Aorta (tissue), 5 donors: ENCODE results near the gene ARMH4. TPM values are rescaled to one million over a fixed set of nuclear protein-coding genes. Genes with fewer than 3 reads are reported as not detected.
A peak's percentile ranks its signal among the peaks of the same experiment; 100 is the strongest.

Experiments
- ATAC-seq: fragments of 200-7000 bp; cut with Tn5 transposase; one replicate; pipeline ENCODE4 v1.9.1; 2022; ENCODE audit warnings: moderate library complexity; ENCODE audit not compliant: low FRiP score
- DNase-seq, 2 donors: peaks; one replicate each; pipeline ENCODE4 v3.0.0-alpha.2; 2020
- H3K27ac ChIP-seq, 2 donors: one replicate each; pipeline ENCODE4 v1.5.1; 2013; ENCODE audit warnings: low read length in 2 of 2, mild to moderate bottlenecking in 2 of 2, moderate library complexity in 2 of 2, control low read depth in 1 of 2, inconsistent platforms in 1 of 2, low read depth in 1 of 2
- H3K27me3 ChIP-seq, 2 donors: one replicate each; pipeline ENCODE4 v1.6.1; 2013; ENCODE audit warnings: control low read depth in 1 of 2, low read length in 1 of 2, mild to moderate bottlenecking in 1 of 2, moderate library complexity in 1 of 2; ENCODE audit not compliant: insufficient read depth in 2 of 2, control insufficient read depth in 1 of 2
- H3K36me3 ChIP-seq, 2 donors: one replicate each; pipeline ENCODE4 v1.6.1; 2013; ENCODE audit warnings: control low read depth in 1 of 2, low read length in 1 of 2, mild to moderate bottlenecking in 1 of 2; ENCODE audit not compliant: insufficient read depth in 2 of 2, control insufficient read depth in 1 of 2
- H3K4me1 ChIP-seq, 2 donors: one replicate each; pipeline ENCODE4 v1.6.1; 2013; ENCODE audit warnings: low read length in 2 of 2, control low read depth in 1 of 2, mild to moderate bottlenecking in 1 of 2, moderate library complexity in 1 of 2; ENCODE audit not compliant: insufficient read depth in 2 of 2, control insufficient read depth in 1 of 2
- H3K4me3 ChIP-seq, 2 donors: one replicate each; pipeline ENCODE4 v1.5.1; 2013; ENCODE audit warnings: low read length in 2 of 2, control low read depth in 1 of 2, mild to moderate bottlenecking in 1 of 2
- H3K9me3 ChIP-seq: one replicate; pipeline ENCODE4 v1.6.1; 2013; ENCODE audit warnings: mild to moderate bottlenecking, low read length; ENCODE audit not compliant: control insufficient read depth
- WGBS, 2 donors: extraction: QIAGEN DNeasy Blood & Tissue Kit; methylation state at CpG; one replicate each; pipeline ENCODE4 v1.1.7; 2013; 5-methylcytosine and 5-hydroxymethylcytosine counted together
- intact Hi-C, 2 donors: fragments of 100-400 bp; cut with DNase I; formaldehyde crosslinking; loops; one replicate each; pipeline versions ENCODE4 v1.14.2 to v1.15.0; 2022
- polyA plus RNA-seq, 2 donors: library from polyadenylated mRNA; stranded (reverse); fragments of 200-250 nt; gene quantifications; one replicate each; pipeline ENCODE4 v1.2.3, GENCODE V29; 2013
- total RNA-seq, 2 donors: library from RNA; stranded (reverse); fragmentation: NEBNext Ultra II Directional; extraction: Animal tissue kit (Norgen Biotek cat#: 25700); gene quantifications; one replicate each; pipeline ENCODE4 v1.2.1, GENCODE V29; 2021
- donor health status: healthy with polysubstance abuse.
- donor health status: Bipolar disorder and iron deficiency.
- donor health status: DM: no; HTN: no; CAD: no.
- donor health status: DM: no; HTN: no; CAD: no.
- donor health status: DM: yes; HTN: yes; CAD: no.

Gene ARMH4
- total and polyA plus RNA-seq, 4 donors, result 0.92 to 14.6 (median 5.1) TPM

GRCh38 chr14:57987051-57987450, 165.0 kb downstream of the ARMH4 start:
- intact Hi-C loops, result no loop called here
- no peaks in the 10 kb centered on the region for H3K36me3 ChIP-seq
- no peaks in the 10 kb centered on the region for H3K4me1 ChIP-seq
- H3K4me3 ChIP-seq, result no peak overlapping the region
- ATAC-seq, result no peak
- no peaks in the 10 kb centered on the region for H3K27me3 ChIP-seq
- 100% methylated on average over 1 of the region's 1 CpG for WGBS, 2 donors
- no peak for DNase-seq
- H3K9me3 ChIP-seq, result no peaks in the 10 kb centered on the region
- H3K27ac ChIP-seq, result no peak overlapping the region

DNA sequence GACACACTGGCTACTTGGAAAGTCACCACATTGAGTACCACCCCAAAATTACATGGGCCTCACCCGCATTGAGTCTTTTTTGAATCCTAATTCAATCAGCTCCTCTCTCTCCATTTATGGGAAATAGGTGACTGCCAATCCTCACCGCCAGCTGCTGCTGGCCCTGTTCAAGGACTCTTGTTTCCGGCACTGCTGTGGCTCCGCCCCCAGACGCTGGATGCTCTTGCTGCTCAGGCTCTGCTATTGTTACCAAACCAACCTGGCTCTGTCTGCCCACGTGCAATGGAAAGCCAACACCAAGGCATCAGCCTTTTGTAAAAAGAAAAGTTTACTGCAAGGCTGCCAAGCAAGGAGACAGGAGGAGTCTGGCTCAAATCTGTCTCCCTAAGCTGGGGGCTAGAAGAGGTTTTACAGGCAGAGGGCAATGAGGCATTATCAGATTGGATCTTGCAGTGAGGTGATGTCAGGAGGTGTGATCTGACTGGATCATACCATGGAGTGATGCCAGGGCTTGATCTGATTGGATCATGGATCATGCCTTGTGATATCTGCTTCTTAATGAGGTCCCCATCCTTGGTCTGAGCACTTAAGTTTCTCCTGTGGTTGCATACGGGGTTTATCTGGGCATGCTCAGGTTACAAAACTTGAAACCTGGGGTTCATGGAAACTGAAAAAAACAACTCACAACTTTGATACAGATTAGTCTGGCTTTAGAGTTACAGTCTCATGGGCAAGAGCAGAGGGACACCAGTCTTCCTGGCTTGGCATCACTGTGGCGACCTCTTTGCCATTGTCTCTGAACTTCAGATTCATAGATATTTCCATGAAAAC, 169.0 kb downstream of the ARMH4 start:
- Histone ChIP-seq H3K27me3 (no peaks in the 10 kb centered on the region), H3K27ac (no peak overlapping the region), H3K36me3 (no peaks in the 10 kb centered on the region), H3K4me3 (no peak overlapping the region), H3K9me3 (no peaks in the 10 kb centered on the region), H3K4me1 (peaks cover 0 to 2% of the 10 kb centered on the region in 2 donors)
- no peak for ATAC-seq
- no peak for DNase-seq
- 53 to 54% methylated on average over 8 of the region's 8 CpGs for WGBS, 2 donors
- intact Hi-C loops, result no loop called here

- no peak for DNase-seq
- no peaks in the 10 kb centered on the region for H3K9me3 ChIP-seq
- intact Hi-C loops, result no loop called here
- WGBS, 2 donors, result 80 to 85% methylated on average over 12 of the region's 12 CpGs
- H3K4me1 ChIP-seq, result peaks cover 0 to 2% of the 10 kb centered on the region in 2 donors
- ATAC-seq, result no peak
- no peak overlapping the region for H3K4me3 ChIP-seq
- no peaks in the 10 kb centered on the region for H3K27me3 ChIP-seq
- no peaks in the 10 kb centered on the region for H3K36me3 ChIP-seq
- no peak overlapping the region for H3K27ac ChIP-seq
Observed at GRCh38 chr14:57981817-57982560, 170.0 kb downstream of the ARMH4 start.

DNA sequence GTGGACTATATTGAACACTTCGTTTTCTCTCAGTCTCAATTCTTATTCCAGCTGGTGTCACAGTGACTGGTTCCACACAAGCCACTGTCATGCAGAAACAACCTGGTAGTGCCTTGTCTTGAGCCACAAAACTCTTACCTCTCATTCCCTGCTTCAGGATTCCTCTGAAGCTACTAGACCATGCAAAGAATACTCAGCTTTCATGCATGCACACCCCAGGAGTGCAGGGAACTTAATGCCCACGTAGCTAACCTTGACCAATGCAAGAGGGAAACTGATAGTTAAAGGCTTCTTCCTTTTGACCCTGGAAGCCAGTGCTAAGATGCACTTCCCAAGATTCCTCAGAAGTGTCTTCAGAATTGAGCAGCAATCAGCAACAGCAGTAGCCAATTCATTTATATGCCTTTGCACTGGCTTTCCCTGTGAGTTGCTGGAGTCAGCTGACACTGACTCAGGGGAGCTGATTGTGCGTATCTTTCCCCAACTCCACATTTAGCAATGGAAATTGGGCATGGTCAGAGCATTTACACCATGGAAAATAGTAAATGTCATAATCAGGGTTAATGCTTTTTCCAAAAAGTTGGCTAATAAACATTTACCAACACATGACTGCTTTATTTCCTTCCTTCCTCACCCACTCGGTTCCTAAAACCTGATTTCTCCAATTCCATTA, 172.5 kb downstream of the ARMH4 start:
- Histone ChIP-seq H3K36me3 (no peaks in the 10 kb centered on the region), H3K4me3 (no peak overlapping the region), H3K4me1 (peaks cover 0 to 2% of the 10 kb centered on the region in 2 donors), H3K27me3 (no peaks in the 10 kb centered on the region), H3K27ac (no peak overlapping the region), H3K9me3 (no peaks in the 10 kb centered on the region)
- ATAC-seq (peak; percentile 53), DNase-seq (no peak)
- 66 to 70% methylated on average over 4 of the region's 4 CpGs for WGBS, 2 donors
- intact Hi-C loops, result loop anchor here in 1 of 2 donors (10.0 kb wide), 1 partner anchor 95 kb away; no protein-coding TSS in a partner anchor

DNA sequence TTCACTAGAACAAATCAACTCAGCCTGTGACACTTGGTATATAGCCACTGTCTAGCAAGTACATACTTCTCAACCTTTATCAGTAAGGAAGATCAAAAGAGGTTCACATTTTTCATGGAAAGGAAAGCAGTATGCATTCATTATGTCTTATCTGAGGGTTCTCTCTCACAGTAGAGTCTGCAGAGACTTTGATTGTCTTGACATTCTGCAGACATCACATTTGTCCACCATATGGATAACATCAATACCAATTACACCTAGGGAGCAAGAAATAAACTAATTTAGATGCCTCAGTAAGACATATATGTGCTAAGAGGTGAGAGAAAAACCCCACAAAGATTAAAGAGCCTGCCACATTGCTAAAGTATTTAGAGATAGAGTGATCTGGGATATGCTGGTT, 175.3 kb downstream of the ARMH4 start:
- DNase-seq (no peak), ATAC-seq (no peak)
- H3K4me3 ChIP-seq, result no peak overlapping the region
- peaks cover 2% of the 10 kb centered on the region in 2 donors for H3K4me1 ChIP-seq
- H3K36me3 ChIP-seq, result no peaks in the 10 kb centered on the region
- no peaks in the 10 kb centered on the region for H3K9me3 ChIP-seq
- no peak overlapping the region for H3K27ac ChIP-seq
- intact Hi-C loops, result loop anchor here in 1 of 2 donors (10.0 kb wide), 1 partner anchor 98 kb away; no protein-coding TSS in a partner anchor
- H3K27me3 ChIP-seq, result no peaks in the 10 kb centered on the region

DNA sequence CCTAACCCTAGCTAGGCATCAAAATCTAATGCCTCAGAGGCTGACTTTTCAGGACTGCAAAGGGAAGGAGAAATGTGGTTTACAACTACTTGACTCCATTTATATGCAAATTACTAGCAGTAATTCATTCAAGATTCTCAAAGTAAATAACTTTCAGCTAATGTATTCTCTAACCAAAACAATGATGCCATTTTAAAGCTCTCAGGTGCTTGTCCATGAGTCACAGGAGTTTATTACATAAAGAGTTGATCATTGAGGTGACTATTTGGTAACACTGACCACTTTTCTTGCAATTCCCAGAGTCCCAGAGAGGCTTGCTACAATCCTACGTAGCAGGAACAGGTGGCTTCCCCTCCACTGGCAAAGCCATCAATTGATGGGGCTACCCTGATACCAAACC, 177.1 kb downstream of the ARMH4 start:
- DNase-seq, result no peak
- intact Hi-C loops, result loop anchor here in 1 of 2 donors (5.0 to 10.0 kb wide), 2 partner anchors 98 to 100 kb away; no protein-coding TSS in a partner anchor
- Histone ChIP-seq H3K9me3 (no peaks in the 10 kb centered on the region), H3K27me3 (no peaks in the 10 kb centered on the region), H3K36me3 (no peaks in the 10 kb centered on the region), H3K4me3 (no peak overlapping the region), H3K4me1 (peaks cover 2 to 4% of the 10 kb centered on the region in 2 donors), H3K27ac (no peak overlapping the region)
- 80 to 91% methylated on average over 1 of the region's 1 CpG for WGBS, 2 donors
- ATAC-seq, result no peak

DNA sequence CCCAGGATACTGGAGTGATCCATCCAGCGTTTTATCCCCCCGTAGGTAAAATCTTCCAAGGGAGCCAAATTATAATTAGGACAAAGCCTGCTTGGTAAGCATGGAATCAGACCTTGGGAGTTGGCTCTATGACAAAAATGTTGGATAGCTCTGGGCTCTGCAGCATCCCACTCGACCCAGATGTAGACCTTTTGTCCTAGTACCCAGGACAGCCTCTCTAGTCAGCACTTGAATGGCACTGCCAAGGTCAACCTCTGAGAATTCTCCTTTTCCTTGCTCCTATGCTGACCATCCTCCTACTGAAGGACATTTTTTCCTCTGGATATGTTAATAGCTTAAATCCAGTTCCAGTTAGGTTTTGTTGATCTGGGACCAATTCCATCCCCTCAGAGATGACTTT, 181.4 kb downstream of the ARMH4 start:
- WGBS, 2 donors, result 48 to 52% methylated on average over 3 of the region's 3 CpGs

GRCh38 chr14:57970175-57970574, 181.8 kb downstream of the ARMH4 start:
- no peaks in the 10 kb centered on the region for H3K36me3 ChIP-seq
- no peak for ATAC-seq
- WGBS, 2 donors, result 96 to 97% methylated on average over 2 of the region's 2 CpGs
- DNase-seq, result no peak
- intact Hi-C loops, result loop anchor here in 1 of 2 donors (5.0 to 10.0 kb wide), 2 partner anchors 93 to 105 kb away; no protein-coding TSS in a partner anchor
- H3K27me3 ChIP-seq, result no peaks in the 10 kb centered on the region
- H3K4me1 ChIP-seq, result peaks cover 2 to 4% of the 10 kb centered on the region in 2 donors
- H3K4me3 ChIP-seq, result no peak overlapping the region
- H3K9me3 ChIP-seq, result no peaks in the 10 kb centered on the region
- H3K27ac ChIP-seq, result no peak overlapping the region

More for the DNA sequence above, 181.4 kb downstream of the ARMH4 start:
- intact Hi-C loops, result loop anchor here in 1 of 2 donors (5.0 to 10.0 kb wide), 2 partner anchors 93 to 104 kb away; no protein-coding TSS in a partner anchor
- Histone ChIP-seq H3K4me3 (no peak overlapping the region), H3K9me3 (no peaks in the 10 kb centered on the region), H3K4me1 (peaks cover 2% of the 10 kb centered on the region in 2 donors), H3K27me3 (no peaks in the 10 kb centered on the region), H3K27ac (peak overlapping the region in 1 of 2 donors; percentile 32), H3K36me3 (no peaks in the 10 kb centered on the region)
- DNase-seq (no peak), ATAC-seq (peak; percentile 56)
